Brain microvascular endothelial cell (primary cell): Measurements from ENCODE around the gene EXOG.

Source experiments
- DNase-seq: peaks from one replicate; pipeline ENCODE4 v3.0.0-alpha.2; 2020
- H3K27ac ChIP-seq: fragments of 250-450 bp; sonication (Bioruptor Pico); 2 replicates; pipeline ENCODE4 v1.5.1; 2020; ENCODE audit warnings: mild to moderate bottlenecking, moderate library complexity
- H3K27me3 ChIP-seq: fragments of 250-450 bp; sonication (Bioruptor Pico); replicated peaks from 2 replicates; pipeline ENCODE4 v1.5.1; 2020; ENCODE audit warnings: mild to moderate bottlenecking
- H3K36me3 ChIP-seq: fragments of 250-450 bp; sonication (Bioruptor Pico); replicated peaks from 2 replicates; pipeline ENCODE4 v1.5.1; 2020; ENCODE audit warnings: mild to moderate bottlenecking
- H3K4me3 ChIP-seq: 2 replicates; pipeline ENCODE4 v1.5.1; 2011; ENCODE audit warnings: low read depth, mild to moderate bottlenecking, control low read depth, low read length, moderate library complexity
- CTCF ChIP-seq: IDR thresholded peaks from 2 replicates; pipeline ENCODE4 v1.5.1; 2011; ENCODE audit warnings: low read depth, mild to moderate bottlenecking, moderate library complexity, low read length, control low read depth, inconsistent platforms; ENCODE audit errors: missing control alignments
- in situ Hi-C: cut with HindIII; loops from 2 replicates; pipeline ENCODE4 v1.10.0; 2017; ENCODE audit warnings: low sequenced_read_pairs, low pct_ligation_motif_present

The EXOG gene

DNA sequence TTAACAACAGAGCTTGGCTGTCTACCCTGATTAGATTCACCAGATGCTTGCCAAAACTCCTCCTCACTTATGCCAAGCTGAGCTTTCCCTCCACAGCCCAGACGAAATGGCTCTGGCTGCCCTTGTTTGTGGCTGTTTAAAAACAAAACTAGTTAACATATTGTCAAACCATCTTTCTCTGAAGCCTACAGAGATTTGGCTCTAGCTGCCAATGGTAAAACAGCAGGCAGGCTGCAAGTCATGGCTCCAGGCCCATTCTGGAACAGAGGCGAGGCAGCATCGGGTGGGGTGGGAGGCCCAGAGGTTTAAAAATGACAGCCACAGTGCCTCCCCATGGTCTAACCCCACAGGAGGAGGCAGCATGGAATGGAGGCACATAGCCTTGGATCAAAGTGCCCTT, 77.4 kb downstream of the EXOG start:
- Histone ChIP-seq H3K4me3 (no peak overlapping the region), H3K27me3 (no peaks in the 10 kb centered on the region), H3K27ac (no peak overlapping the region), H3K36me3 (no peaks in the 10 kb centered on the region)
- TF ChIP-seq CTCF: no peak
- in situ Hi-C loops: no loop called here
- no peak for DNase-seq

- in situ Hi-C loops: no loop called here
- Histone ChIP-seq H3K4me3 (no peak overlapping the region), H3K27me3 (no peaks in the 10 kb centered on the region), H3K36me3 (no peaks in the 10 kb centered on the region), H3K27ac (no peak overlapping the region)
- DNase-seq: no peak
- TF ChIP-seq CTCF: no peak
Observed at GRCh38 chr3:38574411-38575278, 78.5 kb downstream of the EXOG start.

- Histone ChIP-seq H3K27ac (no peak overlapping the region), H3K4me3 (no peak overlapping the region), H3K36me3 (no peaks in the 10 kb centered on the region), H3K27me3 (no peaks in the 10 kb centered on the region)
- no peak for TF ChIP-seq CTCF
- no peak for DNase-seq
- in situ Hi-C loops: no loop called here
Observed at GRCh38 chr3:38575279-38575843, 79.2 kb downstream of the EXOG start.
